ENCODE results near the gene IMP4. TPM values are rescaled to one million over a fixed set of nuclear protein-coding genes. Genes with fewer than 3 reads are reported as not detected.

The IMP4 gene
- total RNA-seq, 4 donors from 2014 or later, result 72.6 to 207 (median 93.3) TPM

GRCh38 chr2:130314377-130314776 lies 28.3 kb upstream of the IMP4 start:
- no peak overlapping the region for H3K4me3 ChIP-seq
- H3K36me3 ChIP-seq, result no peaks in the 10 kb centered on the region
- no peaks in the 10 kb centered on the region for H3K9me3 ChIP-seq
- H3K27me3 ChIP-seq, result no peaks in the 10 kb centered on the region
- 93 to 100% methylated on average over 1 to 3 of the region's 3 CpGs for WGBS, 2 donors
- no peak for DNase-seq (ENCODE audit: low spot score in 2 of 2)
- no peak overlapping the region for H3K27ac ChIP-seq
- H3K4me1 ChIP-seq, result no peaks in the 10 kb centered on the region
- TF ChIP-seq, protein P1, sequence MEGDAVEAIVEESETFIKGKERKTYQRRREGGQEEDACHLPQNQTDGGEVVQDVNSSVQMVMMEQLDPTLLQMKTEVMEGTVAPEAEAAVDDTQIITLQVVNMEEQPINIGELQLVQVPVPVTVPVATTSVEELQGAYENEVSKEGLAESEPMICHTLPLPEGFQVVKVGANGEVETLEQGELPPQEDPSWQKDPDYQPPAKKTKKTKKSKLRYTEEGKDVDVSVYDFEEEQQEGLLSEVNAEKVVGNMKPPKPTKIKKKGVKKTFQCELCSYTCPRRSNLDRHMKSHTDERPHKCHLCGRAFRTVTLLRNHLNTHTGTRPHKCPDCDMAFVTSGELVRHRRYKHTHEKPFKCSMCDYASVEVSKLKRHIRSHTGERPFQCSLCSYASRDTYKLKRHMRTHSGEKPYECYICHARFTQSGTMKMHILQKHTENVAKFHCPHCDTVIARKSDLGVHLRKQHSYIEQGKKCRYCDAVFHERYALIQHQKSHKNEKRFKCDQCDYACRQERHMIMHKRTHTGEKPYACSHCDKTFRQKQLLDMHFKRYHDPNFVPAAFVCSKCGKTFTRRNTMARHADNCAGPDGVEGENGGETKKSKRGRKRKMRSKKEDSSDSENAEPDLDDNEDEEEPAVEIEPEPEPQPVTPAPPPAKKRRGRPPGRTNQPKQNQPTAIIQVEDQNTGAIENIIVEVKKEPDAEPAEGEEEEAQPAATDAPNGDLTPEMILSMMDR (IDR thresholded peaks at IDR 0.05), result no peak
- TF ChIP-seq EP300 (IDR thresholded peaks at IDR 0.05) (no peak), POLR2A (IDR thresholded peaks at IDR 0.05) (no peak)

DNA sequence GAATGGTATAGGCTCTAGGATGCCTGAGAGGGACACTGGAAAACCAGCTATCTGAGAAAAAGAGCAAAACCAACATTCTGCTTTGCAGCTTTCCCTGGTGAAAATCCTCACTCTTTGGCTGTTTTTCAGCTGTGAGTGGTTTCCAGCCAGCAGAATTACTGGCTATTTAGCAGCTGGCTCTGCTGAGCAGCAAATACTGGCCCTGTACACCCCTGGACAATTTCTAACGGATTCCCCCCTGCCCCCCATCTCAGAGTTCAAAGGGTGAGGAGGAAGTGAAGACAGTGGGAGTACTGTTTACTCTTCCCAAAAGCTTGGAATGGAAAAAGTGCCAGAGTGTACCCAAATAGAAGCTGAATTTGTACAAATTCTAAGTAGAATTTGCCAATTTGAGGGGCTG lies 26.1 kb upstream of the IMP4 start:
- no peaks in the 10 kb centered on the region for H3K4me1 ChIP-seq
- no peak for DNase-seq (ENCODE audit: low spot score in 2 of 2)
- TF ChIP-seq, protein P1 (IDR thresholded peaks at IDR 0.05), result no peak
- TF ChIP-seq POLR2A (IDR thresholded peaks at IDR 0.05) (no peak), EP300 (IDR thresholded peaks at IDR 0.05) (no peak)
- H3K27ac ChIP-seq, result no peak overlapping the region
- H3K27me3 ChIP-seq, result no peaks in the 10 kb centered on the region
- whole genome bisulfite sequencing, 2 donors, result 11 to 14% methylated on average over 1 of the region's 1 CpG
- no peaks in the 10 kb centered on the region for H3K36me3 ChIP-seq
- no peaks in the 10 kb centered on the region for H3K9me3 ChIP-seq
- H3K4me3 ChIP-seq, result no peak overlapping the region

DNA sequence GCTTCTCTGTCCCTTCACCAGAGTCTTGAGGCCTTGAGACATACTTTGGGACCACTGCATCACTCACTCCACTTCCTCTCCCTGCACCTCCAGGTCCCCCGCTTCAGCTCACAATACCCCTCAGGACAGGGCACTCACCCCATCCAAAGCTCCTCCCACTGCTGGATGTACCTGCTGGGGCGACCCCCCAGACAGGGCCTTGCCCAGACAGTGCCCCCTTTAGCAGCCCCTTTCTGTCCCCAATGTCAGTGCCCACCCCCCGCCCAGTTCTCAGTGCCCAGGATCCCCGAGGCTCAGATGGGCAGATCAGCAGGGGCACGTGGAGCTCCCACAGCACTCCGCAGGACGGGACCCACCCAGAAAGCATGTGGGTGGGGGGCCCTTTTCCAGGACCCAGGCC lies 23.8 kb upstream of the IMP4 start:
- H3K27me3 ChIP-seq, result no peaks in the 10 kb centered on the region
- 83 to 85% methylated on average over 3 to 7 of the region's 7 CpGs for WGBS, 2 donors
- H3K4me3 ChIP-seq, result no peak overlapping the region
- TF ChIP-seq, protein P1 (IDR thresholded peaks at IDR 0.05), result no peak
- TF ChIP-seq POLR2A (IDR thresholded peaks at IDR 0.05), result no peak
- TF ChIP-seq EP300 (IDR thresholded peaks at IDR 0.05), result no peak
- H3K4me1 ChIP-seq, result no peaks in the 10 kb centered on the region
- H3K9me3 ChIP-seq, result no peaks in the 10 kb centered on the region
- H3K36me3 ChIP-seq, result no peaks in the 10 kb centered on the region
- DNase-seq (ENCODE audit: low spot score in 2 of 2), result no peak
- no peak overlapping the region for H3K27ac ChIP-seq

DNA sequence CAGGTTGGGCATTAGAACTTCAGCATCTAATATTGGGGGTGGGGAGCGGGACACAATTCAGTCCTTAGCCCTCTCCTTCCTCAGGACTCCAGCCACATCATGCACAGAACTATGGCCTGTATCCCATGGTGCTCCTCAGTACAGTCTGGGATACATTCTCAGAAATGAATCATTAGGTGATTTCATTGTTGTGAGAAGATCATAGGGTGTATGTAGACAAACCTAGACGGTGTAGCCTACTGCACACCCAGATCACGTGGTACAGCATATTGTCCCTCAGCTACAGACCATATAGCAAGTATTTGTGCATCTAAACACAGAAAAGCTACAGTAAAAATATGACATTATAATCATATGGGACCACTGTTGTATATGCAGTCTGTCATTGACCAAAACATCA lies 23.2 kb upstream of the IMP4 start:
- Histone ChIP-seq H3K27ac (no peak overlapping the region), H3K9me3 (no peaks in the 10 kb centered on the region), H3K36me3 (no peaks in the 10 kb centered on the region), H3K4me3 (no peak overlapping the region), H3K4me1 (no peaks in the 10 kb centered on the region), H3K27me3 (peaks cover 0 to 1% of the 10 kb centered on the region in 2 donors)
- TF ChIP-seq, protein P1 (IDR thresholded peaks at IDR 0.05), result no peak
- TF ChIP-seq POLR2A (IDR thresholded peaks at IDR 0.05) (no peak), EP300 (IDR thresholded peaks at IDR 0.05) (no peak)
- WGBS, 2 donors, result 79 to 84% methylated on average over 3 of the region's 3 CpGs
- no peak for DNase-seq (ENCODE audit: low spot score in 2 of 2)

GRCh38 chr2:130327703-130328527 lies 14.8 kb upstream of the IMP4 start:
- 76 to 80% methylated on average over 24 to 43 of the region's 43 CpGs for WGBS, 2 donors
- TF ChIP-seq EP300 (IDR thresholded peaks at IDR 0.05), result no peak
- TF ChIP-seq, protein P1 (IDR thresholded peaks at IDR 0.05), result no peak
- no peak for TF ChIP-seq POLR2A (IDR thresholded peaks at IDR 0.05)

More at GRCh38 chr2:130327703-130328527, 14.8 kb upstream of the IMP4 start:
- H3K9me3 ChIP-seq, result no peaks in the 10 kb centered on the region
- peaks cover 0 to 47% of the 10 kb centered on the region in 2 donors for H3K27me3 ChIP-seq
- H3K27ac ChIP-seq, result no peak overlapping the region
- H3K4me1 ChIP-seq, result peaks cover 0 to 7% (median 0%) of the 10 kb centered on the region in 4 donors
- no peak overlapping the region for H3K4me3 ChIP-seq
- no peaks in the 10 kb centered on the region for H3K36me3 ChIP-seq
- no peak for DNase-seq (ENCODE audit: low spot score in 2 of 2)

Measured in tibial nerve (tissue), 4 donors.